ENCODE results near the gene TUBB4B. TPM values are rescaled to one million over a fixed set of nuclear protein-coding genes. Genes with fewer than 3 reads are reported as not detected.

Gene TUBB4B
- total and polyA plus RNA-seq, 2 experiments from 2014 or later = 334 to 389 TPM

GRCh38 chr9:137220317-137221094, 20.6 kb upstream of the TUBB4B start:
- Histone ChIP-seq H4K20me1 (replicated peaks; ENCODE audit: insufficient read depth) (no peaks in the 10 kb centered on the region; the same call in 1 of the 2 replicates), H3K4me3 (no peak overlapping the region), H3K27me3 (ENCODE audit: insufficient read depth) (peaks cover 9% of the 10 kb centered on the region; the same call in 1 of the 2 replicates), H2AFZ (no peak overlapping the region), H3F3A (replicated peaks; ENCODE audit: low read depth) (0 out of 2 replicates have a peak, but pooled peaks cover 9% of the 10 kb centered on the region), H3K4me2 (no peak overlapping the region; the same call in 1 of the 2 replicates), H3K4me1 (ENCODE audit: insufficient read depth) (peaks cover 3% of the 10 kb centered on the region; the same call in 1 of the 2 replicates), H3K27ac (ENCODE audit: low read depth) (no peak overlapping the region), H3K36me3 (ENCODE audit: insufficient read depth) (no peaks in the 10 kb centered on the region), H3K9me2 (ENCODE audit: insufficient read depth) (no peaks in the 10 kb centered on the region), H3K79me2 (replicated peaks; ENCODE audit: insufficient read depth) (no peaks in the 10 kb centered on the region)
- TF ChIP-seq CREB1 (CRISPR knock-in tag; IDR thresholded peaks at IDR 0.05; ENCODE audit: low read depth) (no peak), JUNB (IDR thresholded peaks at IDR 0.05; ENCODE audit: unreplicated experiment) (no peak), ZNF114 (CRISPR knock-in tag; IDR thresholded peaks at IDR 0.05) (no peak), EZH2 (IDR thresholded peaks at IDR 0.05; ENCODE audit: low read depth, unreplicated experiment) (no peak), REST (IDR thresholded peaks at IDR 0.05; ENCODE audit: unreplicated experiment) (no peak), CTCF (conservative IDR thresholded peaks at IDR 0.05; ENCODE audit: low read depth in 2 of 2) (no peak), POLR2AphosphoS5 (IDR thresholded peaks at IDR 0.05; ENCODE audit: low read depth) (no peak), EZH2phosphoT487 (IDR thresholded peaks at IDR 0.05; ENCODE audit: unreplicated experiment) (no peak), STAT1 (IDR thresholded peaks at IDR 0.05; ENCODE audit: unreplicated experiment) (no peak), ETS1 (IDR thresholded peaks at IDR 0.05) (no peak), ZNF462 (CRISPR knock-in tag; IDR thresholded peaks at IDR 0.05) (no peak), NANOG (IDR thresholded peaks at IDR 0.05; ENCODE audit: borderline replicate concordance) (no peak), ZNF331 (CRISPR knock-in tag; IDR thresholded peaks at IDR 0.05; ENCODE audit: low read depth) (no peak)
- Mint-ChIP-seq H3K4me1 (peaks cover 7% of the 10 kb centered on the region; the same call in 2 of the 3 replicates), H3K27ac (no peak overlapping the region), H3K9me3 (no peaks in the 10 kb centered on the region), H3K4me3 (peak overlapping the region; percentile 30; the same call in 1 of the 3 replicates), H3K27me3 (ENCODE audit: insufficient read depth, low read depth, poor library complexity) (no peaks in the 10 kb centered on the region), H3K36me3 (ENCODE audit: low read depth) (no peaks in the 10 kb centered on the region; the same call in 2 of the 3 replicates)
- DNase-seq (ENCODE audit: low spot score) (peak; percentile 31), ATAC-seq (no peak)

Data from GM23338 (cell line).